ENCODE results near the gene MRPL55.
"Not testable (repeated sequence)": the region's sequence is repeated elsewhere in the genome, so short reads cannot be mapped to it uniquely, and the experiment has no call there.

The MRPL55 gene

DNA sequence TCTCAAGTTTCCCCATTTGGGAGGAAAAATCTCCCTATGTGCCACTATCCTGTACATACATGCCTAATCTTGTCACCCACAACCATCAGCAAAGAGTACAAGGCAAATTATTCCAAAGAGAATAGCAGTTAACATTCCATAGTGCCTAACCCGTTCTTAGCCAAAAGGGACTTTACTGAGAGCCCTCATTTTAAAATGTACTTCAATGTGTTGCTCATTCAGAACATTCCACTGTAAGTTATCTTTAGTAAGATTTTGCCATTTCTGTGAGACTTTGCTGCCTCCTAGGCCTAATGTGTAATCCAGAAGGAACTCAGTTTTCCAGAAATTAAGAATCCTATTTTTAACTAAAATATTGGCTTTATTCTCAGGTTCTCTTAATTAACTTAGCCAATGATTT is 11.3 kb upstream of the MRPL55 start:
- no peak for DNase-seq

DNA sequence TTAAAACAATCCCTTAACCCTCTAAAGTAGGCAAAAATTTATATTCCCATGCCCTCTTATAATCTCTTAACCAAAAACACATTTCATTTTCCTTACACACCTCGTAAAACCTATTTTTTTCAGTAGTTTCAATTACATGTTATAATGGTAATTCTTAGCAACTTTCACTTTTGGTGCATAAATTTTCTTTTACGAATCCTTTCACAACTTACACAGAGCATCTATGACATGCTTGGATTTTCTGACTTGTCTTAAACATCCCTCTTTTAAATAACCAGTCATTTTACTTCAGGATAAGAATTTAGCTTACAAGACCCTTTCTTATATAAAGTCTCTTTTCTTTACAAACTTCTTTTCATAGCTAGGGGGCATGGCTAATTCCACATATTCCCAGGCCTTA is 8.9 kb upstream of the MRPL55 start:
- DNase-seq, result no peak

DNA sequence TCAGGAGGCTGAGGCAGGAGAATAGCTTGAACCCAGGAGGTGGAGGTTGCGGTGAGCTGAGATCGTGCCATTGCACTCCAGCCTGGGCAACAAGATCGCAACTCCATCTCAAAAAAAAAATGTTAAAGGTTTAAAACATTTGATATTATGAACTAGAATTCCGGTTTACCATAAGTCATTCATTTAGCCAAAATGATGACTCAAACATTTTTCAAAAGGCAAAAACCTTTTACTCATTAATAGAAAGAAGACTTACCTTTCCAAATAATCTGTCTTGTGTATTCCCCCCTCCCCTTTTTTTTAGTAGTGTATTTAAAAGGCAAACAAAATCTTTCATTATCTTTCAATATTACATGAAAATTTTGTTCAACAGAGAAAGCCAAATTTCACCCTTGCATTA is 8.2 kb upstream of the MRPL55 start:
- DNase-seq, result no peak

DNA sequence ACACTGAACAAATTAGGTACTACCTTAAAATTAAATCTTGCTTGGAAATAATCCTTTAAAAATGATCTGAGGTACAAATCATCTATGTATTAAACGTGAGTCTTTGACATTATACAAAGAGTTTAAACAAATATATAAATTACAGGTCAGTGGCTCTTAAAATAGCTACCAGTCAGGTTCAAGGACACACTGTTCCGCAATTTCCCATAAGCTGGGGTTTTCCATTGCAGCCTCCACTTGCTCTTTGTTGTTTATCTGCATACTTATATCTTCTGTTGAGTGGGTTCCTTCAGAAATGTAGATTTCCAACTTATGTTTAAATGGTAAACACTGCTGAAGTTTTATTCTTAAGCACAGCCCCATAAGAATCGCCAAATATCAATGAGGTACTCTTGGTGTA is 5.7 kb upstream of the MRPL55 start:
- no peak for DNase-seq

DNA sequence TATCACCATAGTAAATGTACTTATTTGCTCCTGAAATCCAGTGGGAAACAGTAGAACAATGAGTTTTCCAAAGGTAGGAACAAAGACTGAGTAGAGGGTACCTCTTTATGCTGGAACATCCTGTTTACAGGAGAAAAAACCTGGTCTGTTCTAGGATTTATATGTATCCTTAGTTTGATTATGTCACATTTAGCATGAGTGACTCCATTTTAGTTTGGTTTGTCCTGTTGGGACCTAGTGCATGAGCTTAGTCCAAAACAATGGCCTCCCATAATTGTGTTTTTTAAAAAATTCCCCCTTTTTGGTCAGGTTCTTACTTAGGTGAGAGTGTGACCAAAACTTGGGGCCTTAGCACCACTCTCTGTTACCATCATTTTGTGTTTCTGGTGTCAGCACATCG is 3.5 kb upstream of the MRPL55 start:
- no peak for DNase-seq

DNA sequence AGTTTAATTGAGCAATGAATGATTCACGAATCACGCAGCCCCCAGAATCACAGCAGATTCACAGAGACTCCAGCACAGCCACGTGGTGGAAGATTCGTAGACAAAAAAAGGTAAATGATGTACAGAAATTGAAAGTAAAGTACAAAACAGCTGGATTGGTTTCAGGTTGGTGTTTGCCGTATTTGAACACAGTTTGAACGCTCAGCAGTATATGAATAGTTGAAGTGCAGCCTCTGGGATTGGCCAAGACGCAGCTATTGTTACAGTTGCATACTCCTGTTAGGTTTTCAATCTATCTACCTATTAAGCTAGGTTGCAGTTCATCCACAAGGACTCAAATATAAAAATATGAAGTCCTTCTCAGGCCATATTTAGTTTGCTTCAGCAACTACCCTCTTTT is 3.1 kb upstream of the MRPL55 start:
- no peak for DNase-seq

DNA sequence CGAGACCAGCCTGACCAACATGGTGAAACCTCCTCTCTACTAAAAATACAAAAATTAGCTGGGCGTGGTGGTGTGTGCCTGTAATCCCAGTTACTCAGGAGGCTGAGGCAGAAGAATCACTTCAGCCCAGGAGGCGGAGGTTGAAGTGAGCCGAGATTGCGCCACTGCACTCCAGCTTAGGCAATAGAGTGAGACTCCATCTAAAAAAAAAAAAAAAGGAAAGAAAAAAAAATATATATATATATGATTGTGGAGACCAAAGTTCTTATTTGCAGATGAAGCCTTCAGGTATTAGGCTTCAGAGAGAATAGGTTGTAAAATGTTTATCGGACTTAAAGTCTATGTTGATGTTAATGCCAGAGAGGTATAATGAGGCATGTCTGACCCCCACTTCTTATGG is 2.2 kb upstream of the MRPL55 start:
- DNase-seq, result not testable (repeated sequence)

DNA sequence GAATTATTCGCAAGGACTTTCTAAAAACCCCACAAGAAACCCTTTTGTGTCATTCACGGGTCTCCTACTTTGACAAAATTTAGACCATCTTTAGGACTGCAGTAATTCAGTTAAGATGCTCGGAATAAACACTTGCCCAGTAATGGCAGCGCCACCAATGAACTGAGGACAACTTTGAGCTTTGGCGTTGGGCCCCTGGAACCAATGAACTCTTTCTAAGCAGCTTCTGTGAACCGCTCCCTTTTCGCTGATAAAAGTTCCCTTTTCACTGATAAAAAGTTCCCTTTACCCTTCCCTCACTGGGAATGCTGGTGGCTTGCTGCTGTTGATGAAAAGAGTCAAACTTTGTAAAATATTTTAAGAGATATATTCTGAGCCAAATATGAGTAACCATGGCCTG is 1.5 kb upstream of the MRPL55 start:
- no peak for DNase-seq

DNA sequence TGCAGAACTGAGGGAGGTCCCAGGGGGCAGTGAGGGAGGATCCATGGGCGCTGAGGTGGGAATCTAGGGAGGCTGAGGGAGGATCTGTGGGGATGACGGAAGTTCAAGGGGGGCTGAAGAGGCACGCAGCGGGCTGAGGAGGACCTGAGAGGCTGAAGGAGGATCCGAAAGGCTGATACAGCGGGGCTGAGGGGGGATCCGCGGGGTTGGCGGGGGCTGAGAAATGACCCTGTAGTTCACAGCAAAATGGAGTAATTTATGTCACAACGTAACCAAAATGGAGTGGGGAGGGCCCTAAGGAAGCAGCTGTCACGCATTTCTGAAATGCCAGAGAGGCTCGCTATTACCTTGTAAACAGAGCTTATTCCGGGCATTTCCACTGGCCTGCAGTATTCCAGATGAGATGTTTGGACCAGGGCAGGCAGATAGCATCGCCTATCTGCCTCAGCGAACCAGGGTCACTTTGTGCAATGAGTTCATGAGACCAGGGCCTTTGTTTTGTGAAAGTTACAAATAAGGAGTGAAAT is 926 bp upstream of the MRPL55 start:
- no peak for DNase-seq

DNA sequence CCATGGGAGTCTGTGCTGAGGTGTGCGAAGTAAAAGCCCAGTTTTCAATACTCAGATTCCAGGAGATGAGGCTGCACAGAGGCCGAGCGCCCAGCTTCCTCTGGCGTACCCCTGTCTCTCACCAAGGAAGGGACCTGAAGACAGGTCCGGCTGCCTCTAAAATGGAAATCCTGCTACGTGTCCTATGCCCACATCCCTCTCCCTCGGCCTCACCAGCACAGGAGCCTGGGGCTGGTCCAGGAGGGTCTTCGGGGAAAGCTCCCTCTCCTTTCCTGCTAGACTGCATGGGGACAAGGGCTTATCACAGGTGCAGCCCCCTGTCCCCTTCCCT is 392 bp downstream of the MRPL55 start:
- DNase-seq, result no peak

DNA sequence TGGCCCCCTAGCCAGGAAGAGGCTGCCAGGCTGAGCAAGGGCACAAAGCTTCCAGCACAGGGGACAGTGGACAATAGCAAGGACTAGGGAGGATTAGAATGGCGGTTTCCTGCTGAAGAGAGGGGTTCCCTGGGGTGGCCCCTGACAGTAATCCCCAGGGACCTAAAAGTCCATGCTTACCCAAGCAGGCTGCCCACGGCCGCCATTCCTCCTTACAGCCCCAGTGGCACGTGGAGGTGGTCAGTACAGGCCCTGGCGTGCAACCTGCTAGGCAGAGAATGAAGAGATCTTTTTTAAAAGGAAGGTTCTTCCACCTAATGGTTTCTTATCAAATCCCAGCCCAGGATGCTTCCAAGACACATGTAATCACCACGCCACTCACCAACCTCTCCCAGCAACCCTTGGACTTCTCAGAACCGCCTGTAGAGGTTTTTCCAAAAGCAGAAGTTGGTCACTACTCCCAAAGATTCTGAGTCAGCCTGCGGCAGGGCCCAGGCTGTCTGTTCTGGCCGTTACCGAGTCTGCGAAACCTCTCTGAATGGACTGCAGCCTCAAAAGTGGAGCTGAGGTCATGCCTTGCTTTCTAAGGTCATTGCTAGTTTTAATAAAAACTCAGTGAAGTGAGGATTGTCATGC is 926 bp downstream of the MRPL55 start:
- DNase-seq, result no peak

DNA sequence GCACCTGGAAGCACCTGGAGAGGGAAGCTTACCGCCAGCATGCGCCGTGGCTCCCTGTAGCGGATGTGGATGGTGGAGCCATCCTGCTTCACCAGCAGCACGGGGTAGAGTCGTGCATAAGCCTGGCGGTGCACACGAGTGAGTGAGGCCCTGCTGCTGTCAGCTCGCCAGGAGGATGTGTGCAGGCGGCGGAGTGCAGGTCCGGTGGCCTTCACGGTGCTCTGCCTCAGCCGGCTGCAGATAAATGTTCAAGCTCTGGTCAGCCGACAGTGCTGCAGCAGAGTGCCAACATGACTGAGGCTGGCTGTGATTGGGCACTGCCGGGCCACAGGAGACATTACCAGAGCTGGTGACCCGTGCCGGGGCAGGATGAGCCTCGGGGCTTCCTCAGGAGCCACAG is 1.5 kb downstream of the MRPL55 start:
- no peak for DNase-seq

DNA sequence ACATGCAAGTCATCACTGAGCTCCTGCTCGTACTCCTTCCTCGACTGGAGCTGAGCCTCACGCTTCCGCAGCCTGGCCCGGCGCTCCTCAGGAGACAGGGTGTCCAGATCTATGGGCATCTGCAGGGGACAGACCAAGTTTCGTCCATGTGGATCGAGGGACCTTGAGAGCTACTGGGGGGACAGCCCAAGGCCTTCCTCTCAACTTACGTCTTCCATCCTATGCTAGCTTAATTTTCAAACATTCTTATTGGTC is 2.4 kb downstream of the MRPL55 start:
- DNase-seq, result no peak

DNA sequence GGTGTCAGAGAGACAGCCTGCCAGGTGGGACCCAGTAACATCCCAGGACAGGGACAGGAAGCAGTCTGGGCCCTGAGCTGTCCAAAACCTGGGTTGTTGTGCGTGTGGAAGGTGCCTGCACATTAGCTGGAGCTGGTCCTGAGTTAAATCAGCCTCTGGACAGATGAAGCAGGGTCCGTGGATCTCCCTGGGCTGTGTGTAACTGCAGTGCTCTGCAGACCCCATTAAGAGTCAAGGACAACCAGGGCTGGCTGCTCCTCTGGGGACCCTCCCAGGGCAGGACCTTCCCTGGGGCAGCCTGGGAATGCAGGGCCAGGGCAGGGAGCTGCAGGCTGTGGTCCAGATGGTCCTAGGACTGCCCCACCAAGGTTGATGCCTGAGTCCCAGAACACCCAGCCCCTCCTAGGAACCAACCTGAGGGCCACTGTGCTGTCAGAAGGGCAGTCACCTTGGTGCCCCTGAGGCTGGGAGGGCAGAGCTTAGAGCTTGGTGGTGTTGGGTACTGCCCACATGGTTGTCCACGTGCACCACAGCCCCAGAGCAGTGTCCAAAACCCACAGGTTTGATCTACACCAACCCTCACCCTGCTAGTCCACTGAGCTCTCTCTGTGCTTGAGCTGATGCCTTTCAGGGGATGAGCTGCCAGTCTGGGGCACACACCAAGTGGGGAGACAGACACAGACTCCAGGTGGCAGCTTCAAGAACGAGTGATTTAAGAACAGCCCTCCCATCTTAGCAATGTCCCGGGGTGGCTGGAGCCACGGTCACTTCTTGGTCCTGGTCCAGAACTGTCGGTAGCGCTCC is 2.9 kb downstream of the MRPL55 start:
- no peak for DNase-seq

DNA sequence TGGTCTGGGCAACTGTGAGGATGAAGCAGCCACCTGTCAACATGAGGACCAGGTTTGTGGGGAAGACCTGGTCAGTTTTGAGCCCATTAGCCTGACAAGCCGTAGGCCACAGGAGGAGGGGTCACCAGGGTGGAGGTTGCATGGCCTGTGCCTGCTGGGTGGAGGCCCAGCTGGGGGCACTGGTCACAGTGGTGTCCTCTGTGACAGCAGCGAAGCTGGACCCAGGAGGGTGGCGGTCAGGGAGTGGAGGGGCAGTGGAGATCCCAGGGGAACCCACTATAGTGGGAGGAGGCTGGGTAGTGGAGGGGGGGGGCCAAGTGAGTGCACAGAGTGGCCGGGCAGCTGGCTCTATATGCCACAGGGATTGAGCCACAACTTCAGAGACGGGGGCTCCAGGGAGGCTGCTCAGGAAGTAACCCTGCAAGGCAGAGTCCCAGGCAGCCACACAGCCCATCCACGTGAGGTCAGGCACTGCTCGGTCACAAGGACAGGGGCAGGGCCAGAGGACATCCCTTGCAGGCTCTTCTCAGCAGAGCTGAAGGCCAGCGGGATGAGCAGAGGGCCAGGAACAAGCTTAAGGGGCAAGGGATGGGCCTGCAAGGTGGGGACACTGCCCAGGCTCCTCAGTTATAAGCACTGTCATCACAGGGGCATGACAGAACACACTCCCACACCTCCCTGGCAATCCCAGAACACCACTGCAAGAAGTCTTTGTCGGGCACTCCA is 3.7 kb downstream of the MRPL55 start:
- DNase-seq, result no peak

DNA sequence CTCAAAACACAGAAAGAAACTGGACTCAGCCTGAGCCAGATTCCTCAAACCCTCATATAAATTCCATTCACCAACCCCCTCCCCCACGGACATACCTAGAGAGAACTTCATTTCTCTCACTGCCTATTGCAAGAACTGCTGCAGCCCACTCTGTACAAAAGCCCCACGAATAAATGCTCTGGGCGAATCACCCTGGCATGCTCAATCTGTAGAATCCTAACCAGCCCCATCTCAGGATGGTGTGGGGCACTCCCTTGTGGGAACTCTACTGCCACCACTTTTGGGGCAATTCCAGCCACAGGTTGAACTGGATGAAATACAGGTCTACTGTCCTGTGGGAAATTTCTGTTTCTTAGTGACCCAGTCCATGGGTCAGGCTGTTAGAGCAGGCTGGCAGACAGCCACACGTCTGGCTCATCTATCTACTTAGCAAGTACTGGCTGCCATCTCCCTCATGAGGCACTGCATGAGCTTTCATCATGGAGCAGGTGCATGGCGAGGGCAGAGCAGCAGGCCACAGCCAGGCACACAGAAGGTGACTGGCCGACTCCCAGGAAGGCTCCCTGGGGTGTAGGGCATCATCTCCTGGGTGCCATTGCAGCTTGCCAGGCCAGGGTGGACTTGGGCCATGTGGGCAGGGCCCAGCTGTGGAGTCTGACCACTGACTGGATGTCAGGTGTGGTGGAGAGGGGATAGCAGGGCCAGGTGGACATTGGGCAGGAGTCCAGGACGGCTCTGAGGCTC is 4.4 kb downstream of the MRPL55 start:
- no peak for DNase-seq

DNA sequence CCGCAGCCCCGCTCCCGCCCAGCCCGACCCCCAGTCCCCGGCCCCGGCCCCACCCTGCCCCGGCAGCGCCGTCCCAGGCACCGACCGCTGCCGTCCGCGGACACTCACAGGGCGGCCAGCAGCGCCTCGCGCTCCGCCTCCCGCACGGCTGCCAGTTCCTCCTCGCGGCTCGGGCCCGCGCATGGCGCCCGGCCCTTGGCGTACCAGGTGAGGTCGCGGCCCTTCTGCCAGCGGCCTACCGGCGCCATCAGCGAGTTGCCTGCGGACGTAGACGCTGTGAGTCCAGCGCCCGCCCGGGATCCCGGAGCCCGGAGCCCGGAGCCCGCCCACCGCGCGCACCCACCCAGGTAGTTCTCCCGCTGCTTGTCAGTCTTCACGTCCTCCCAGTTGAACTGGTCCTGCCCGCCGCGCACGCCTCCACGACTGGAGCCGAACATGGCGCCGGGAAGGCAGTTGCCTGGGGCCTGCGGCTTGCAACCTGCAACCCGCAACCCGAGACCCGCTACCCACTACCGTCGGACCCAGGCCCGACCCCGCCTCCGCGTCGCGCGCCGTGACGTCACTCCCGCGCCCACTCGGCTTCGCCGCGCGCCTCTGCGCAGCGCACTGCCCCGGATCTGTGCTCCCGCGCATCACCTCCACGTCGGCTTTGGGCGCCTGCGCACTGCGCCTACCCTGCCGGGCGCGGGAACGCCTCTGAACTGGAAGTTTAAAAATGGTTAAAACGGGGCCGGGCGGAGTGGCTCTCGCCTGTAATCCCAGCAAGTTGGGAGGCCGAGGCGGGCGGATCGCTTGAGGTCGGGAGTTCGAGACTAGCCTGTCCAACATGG is 6.1 kb downstream of the MRPL55 start, which contains the start of gene C1orf35:
Gene C1orf35, minus strand, starts transcription at position 535 of the 830 bp plus-strand sequence. Its CDS starts 98 bp downstream, at position 437.
- peak; percentile 71 to 92 (median 88) for DNase-seq

DNA sequence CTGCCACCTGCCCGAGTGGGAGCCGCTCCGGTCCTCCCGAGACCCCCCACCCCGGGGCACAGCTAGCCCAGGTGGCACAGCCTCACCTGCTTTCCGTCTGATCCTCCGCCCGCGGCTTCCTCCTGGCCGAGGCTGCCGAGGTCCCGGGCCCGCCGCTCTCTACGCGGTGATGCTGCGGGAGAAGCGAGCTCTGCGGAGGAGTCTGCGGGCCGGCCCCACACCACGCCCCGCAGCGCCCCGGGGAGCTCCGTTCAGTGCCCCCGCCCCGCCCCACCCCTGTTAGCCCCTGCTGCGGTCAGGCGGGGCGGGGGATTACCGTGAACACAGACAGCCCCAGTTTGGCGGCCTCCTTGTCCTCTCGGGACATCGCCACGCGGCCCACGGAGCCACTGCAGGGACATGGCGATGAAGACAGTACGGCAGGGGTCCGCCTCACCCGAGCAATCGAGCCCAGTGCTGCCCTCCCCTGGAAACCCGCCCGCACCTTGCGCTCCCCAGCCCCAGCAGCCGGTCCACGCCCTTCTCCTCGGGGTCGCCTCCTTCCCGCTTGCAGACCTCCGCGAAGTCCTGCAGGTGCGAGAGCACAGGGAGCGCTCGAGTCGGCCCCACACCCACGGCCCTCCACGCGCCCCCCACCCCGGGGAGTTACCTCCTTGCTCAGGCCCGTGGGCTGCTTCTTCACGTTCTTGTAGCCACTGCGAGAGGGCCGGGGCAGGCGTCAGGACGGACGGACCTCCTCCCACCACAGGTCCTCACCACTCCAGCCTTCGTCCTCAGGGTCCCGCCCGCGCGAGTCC is 6.9 kb downstream of the MRPL55 start:
- peak in 3 of 4 experiments; percentile 26 to 54 (median 45) for DNase-seq

DNA sequence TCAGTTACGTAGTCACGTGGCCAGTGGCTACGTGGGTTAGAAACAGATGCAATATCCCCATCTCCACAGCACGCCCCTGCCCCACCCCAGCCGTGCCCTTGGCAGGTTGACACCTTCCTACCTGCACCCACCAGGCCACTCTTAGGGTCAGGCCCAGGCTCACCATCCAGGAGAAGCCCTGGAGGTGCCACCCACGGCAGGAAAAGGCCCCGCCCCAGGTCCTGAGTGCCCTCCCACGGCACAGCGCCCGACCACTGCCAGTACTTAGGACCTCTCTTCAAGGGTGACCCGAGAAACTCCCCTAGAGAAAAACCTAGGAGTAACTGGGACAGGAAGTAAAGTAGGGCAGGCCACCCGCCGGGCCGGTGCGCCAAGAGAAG is 7.5 kb downstream of the MRPL55 start:
- DNase-seq, result no peak

DNA sequence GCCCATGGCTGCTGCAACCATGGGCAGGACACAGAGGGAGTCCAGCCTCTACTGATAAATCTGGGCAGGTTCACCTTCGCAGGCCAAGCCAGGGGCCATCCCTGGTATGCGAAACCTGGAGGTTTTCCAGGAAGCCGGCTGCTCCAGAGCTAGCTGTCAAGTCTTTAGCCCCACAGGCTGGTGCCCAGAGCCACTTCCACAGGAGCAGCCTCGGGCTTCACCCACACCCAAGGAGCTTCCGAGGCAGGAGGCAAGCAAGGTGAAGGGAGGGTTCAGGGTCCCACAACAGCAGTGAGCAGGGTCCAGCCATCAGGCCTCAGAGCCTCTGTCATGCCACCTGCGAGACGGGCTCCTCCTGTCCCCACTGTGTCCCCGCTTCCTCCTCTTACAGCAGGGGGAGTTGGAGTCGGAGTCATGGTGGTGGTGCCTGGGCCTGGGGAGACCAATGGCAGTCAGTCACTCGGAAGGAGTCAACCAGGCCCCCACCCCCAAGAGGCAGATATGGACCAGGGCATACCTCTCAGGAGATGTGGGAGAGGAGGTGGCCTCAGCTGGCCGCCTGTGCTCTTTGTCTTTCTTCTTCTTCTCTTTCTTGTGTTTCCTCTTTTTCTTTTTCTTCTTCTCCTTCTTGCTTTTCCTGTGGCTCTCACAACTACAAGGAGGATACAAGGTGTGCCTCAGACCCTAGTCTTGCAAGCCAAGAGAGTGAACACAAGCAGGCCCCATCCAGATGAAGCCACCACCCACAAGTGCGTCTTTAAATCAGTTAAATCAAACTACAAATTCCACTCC is 8.1 kb downstream of the MRPL55 start:
- DNase-seq, result no peak

DNA sequence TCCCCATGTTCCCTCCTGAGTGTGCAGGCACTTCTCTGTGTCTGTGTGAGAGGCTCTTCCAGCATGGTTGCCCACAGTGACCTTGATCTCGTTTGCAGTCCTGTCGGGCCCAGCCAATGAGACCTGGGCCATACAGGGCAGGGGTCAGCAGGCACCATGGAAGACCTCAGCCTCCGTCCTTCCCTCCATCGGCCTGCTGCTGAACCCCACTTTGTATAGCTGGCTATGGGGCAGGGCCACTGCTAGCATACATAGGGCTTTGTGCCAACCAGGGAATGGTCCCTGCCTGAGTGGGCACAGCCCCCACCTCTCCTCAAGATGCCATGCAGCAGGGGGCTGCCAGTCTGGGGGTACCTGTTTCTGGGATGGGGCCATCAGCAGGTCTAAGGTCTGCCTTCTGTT is 9.8 kb downstream of the MRPL55 start:
- DNase-seq, result no peak
